Fibroblast of lung (primary cell): Measurements from ENCODE around the gene RBMS1. TPM values are rescaled to one million over a fixed set of nuclear protein-coding genes. Genes with fewer than 3 reads are reported as not detected.
A peak's percentile ranks its signal among the peaks of the same experiment; 100 is the strongest.

ENCODE experiments used
- DNase-seq, 2 donors: peaks; one replicate each; pipeline versions ENCODE4 v3.0.0 to v3.0.0-alpha.2; 2010; ENCODE audit warnings: low read depth in 2 of 2
- H2AFZ ChIP-seq: 2 replicates; pipeline ENCODE4 v1.5.1; 2012; ENCODE audit warnings: low read length, control low read depth, inconsistent platforms
- H3K27ac ChIP-seq: 2 replicates; pipeline ENCODE4 v1.5.1; 2011; ENCODE audit warnings: low read length, control low read depth; ENCODE audit not compliant: insufficient read depth
- H3K27me3 ChIP-seq: 2 replicates; pipeline ENCODE4 v1.5.1; 2011; ENCODE audit warnings: mild to moderate bottlenecking, low read length; ENCODE audit not compliant: control insufficient read depth, insufficient read depth
- H3K36me3 ChIP-seq: 2 replicates; pipeline ENCODE4 v1.5.1; 2011; ENCODE audit warnings: low read length; ENCODE audit not compliant: control insufficient read depth, insufficient read depth
- H3K4me1 ChIP-seq: 2 replicates; pipeline ENCODE4 v1.5.1; 2011; ENCODE audit warnings: low read length; ENCODE audit not compliant: control insufficient read depth, insufficient read depth; ENCODE audit errors: extremely low read depth
- H3K4me2 ChIP-seq: 2 replicates; pipeline ENCODE4 v1.5.1; 2011; ENCODE audit warnings: low read length, control low read depth; ENCODE audit not compliant: insufficient read depth; ENCODE audit errors: extremely low read depth
- H3K4me3 ChIP-seq, 4 experiments: fragments of 200-600 bp in 1 of 4; sonication (generic) in 1 of 4; replicated peaks in 1 of 4; 2 replicates each; pipeline ENCODE4 v1.5.1; 2011 to 2016; ENCODE audit warnings: low read length in 4 of 4, low read depth in 3 of 4, mild to moderate bottlenecking in 3 of 4, control low read depth in 2 of 4, inconsistent platforms in 1 of 4, mixed read lengths in 1 of 4; ENCODE audit not compliant: insufficient read depth in 1 of 4; ENCODE audit errors: control extremely low read depth in 1 of 4
- H3K79me2 ChIP-seq: 2 replicates; pipeline ENCODE4 v1.5.1; 2012; ENCODE audit warnings: mild to moderate bottlenecking, low read length, inconsistent platforms; ENCODE audit not compliant: control insufficient read depth, insufficient read depth
- H3K9ac ChIP-seq: 2 replicates; pipeline ENCODE4 v1.5.1; 2011; ENCODE audit warnings: mild to moderate bottlenecking, low read length, control low read depth; ENCODE audit not compliant: insufficient read depth
- H3K9me3 ChIP-seq: 2 replicates; pipeline ENCODE4 v1.5.1; 2012; ENCODE audit warnings: low read depth, low read length; ENCODE audit not compliant: control insufficient read depth, insufficient read depth
- H4K20me1 ChIP-seq: 2 replicates; pipeline ENCODE4 v1.5.1; 2011; ENCODE audit warnings: low read length; ENCODE audit not compliant: control insufficient read depth, insufficient read depth; ENCODE audit errors: extremely low read depth
- CTCF ChIP-seq, 2 donors: IDR thresholded peaks in 1 of 2; conservative IDR thresholded peaks in 1 of 2; 1 replicate in 1 of 2; 2 replicates in 1 of 2; pipeline ENCODE4 v1.5.1; 2011 to 2012; ENCODE audit warnings: low read length in 2 of 2, control low read depth in 1 of 2, inconsistent platforms in 1 of 2, low read depth in 1 of 2, mild to moderate bottlenecking in 1 of 2
- EZH2 ChIP-seq: IDR thresholded peaks from 2 replicates; pipeline ENCODE4 v1.5.1; 2012; ENCODE audit warnings: low read length, control low read depth, mild to moderate bottlenecking; ENCODE audit errors: missing control alignments
- polyA plus RNA-seq, 2 donors: library from polyadenylated mRNA; depleted of rRNA in 1 of 2; stranded (reverse) in 1 of 2; unstranded in 1 of 2; fragments of >200 nt; gene quantifications; 2 replicates each; pipeline ENCODE4 v1.2.1, GENCODE V29; 2011 to 2012; ENCODE audit warnings: missing spikeins in 1 of 2
- total RNA-seq: library from RNA; depleted of rRNA; stranded (reverse); fragments of >200 nt; gene quantifications from 2 replicates; pipeline ENCODE4 v1.2.1, GENCODE V29; 2014

Gene RBMS1
- total and polyA plus RNA-seq, 2 donors (not counting 1 experiment from before 2014, with no cell fraction given) = 77.3 to 146 TPM

DNA sequence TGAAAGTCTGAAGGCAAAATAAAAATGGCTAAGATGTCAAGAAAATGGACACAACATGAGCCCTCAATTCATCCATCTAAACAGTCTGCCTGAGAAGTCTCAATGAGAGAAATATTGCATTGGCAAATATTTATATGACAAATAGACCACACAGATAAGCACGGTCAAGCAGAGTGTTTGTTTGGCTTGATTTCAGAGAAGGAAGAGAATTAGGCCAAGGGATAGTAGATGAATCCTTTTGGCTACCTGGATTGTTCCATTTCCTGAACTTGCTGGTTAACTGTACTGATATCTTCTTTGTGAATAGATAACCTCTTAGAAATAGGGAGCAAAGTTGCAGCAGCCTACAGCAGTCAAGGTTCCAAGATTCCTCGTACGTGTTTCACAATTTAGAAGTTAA is 129.6 kb downstream of the RBMS1 start:
- no peak for DNase-seq
- Histone ChIP-seq H3K79me2 (peaks cover 86% of the 10 kb centered on the region), H2AFZ (no peak overlapping the region), H3K27me3 (no peaks in the 10 kb centered on the region), H3K4me3 (no peak overlapping the region), H4K20me1 (no peaks in the 10 kb centered on the region), H3K4me2 (no peak overlapping the region), H3K36me3 (peaks cover 2% of the 10 kb centered on the region), H3K27ac (peak overlapping the region; percentile 14), H3K9me3 (no peaks in the 10 kb centered on the region), H3K4me1 (peaks cover 12% of the 10 kb centered on the region), H3K9ac (no peak overlapping the region)
- no peak for TF ChIP-seq CTCF (conservative IDR thresholded peaks at IDR 0.05 in 1 of 2, IDR thresholded peaks at IDR 0.05 in 1 of 2; ENCODE audit: low read depth in 1 of 2, low read length in 2 of 2)
- no peak for TF ChIP-seq EZH2

DNA sequence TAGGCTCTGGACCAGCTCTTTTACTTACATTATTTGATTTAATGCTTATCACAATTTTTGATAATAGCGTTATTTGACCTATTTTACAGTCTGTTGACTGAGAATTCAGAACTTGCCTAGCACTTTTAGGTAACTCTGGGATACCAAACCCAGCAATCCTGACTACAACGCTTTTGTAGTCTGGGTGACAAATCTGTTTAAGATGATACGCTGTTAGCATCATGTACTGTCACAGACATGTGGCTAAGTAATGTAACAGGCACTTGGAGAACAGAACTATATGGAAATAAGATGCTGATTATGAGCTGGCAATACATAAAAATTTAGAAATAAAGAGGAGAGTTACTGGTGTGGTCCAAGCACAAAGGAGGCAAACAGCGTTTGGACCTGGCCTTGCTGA is 130.6 kb downstream of the RBMS1 start:
- Histone ChIP-seq H2AFZ (no peak overlapping the region), H3K9me3 (no peaks in the 10 kb centered on the region), H3K4me3 (no peak overlapping the region), H3K79me2 (peaks cover 81% of the 10 kb centered on the region), H3K9ac (no peak overlapping the region), H3K4me1 (peaks cover 10% of the 10 kb centered on the region), H3K36me3 (peaks cover 2% of the 10 kb centered on the region), H3K4me2 (no peak overlapping the region), H3K27me3 (no peaks in the 10 kb centered on the region), H4K20me1 (no peaks in the 10 kb centered on the region), H3K27ac (no peak overlapping the region)
- DNase-seq = no peak
- TF ChIP-seq EZH2 (no peak), CTCF (conservative IDR thresholded peaks at IDR 0.05 in 1 of 2, IDR thresholded peaks at IDR 0.05 in 1 of 2; ENCODE audit: low read depth in 1 of 2, low read length in 2 of 2) (no peak)

DNA sequence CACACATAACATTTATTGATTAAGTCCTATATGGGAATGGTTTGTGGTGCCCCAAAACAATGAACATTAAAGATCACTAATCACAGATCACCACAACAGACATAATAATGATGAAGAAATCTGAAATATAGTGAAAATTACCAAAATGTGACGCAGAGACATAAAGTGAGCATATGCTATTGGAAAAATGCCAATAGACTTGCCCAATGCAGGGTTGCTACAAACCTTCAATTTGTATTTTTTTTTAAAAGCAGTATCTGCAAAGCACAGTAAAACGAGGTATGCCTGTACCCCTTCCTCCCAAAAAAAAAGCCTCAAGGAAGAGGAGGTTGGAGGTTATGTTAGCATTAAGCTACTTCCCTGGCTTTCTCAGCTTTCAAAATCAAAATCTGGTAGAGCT is 131.1 kb downstream of the RBMS1 start:
- Histone ChIP-seq H4K20me1 (no peaks in the 10 kb centered on the region), H3K4me1 (peaks cover 9% of the 10 kb centered on the region), H3K9ac (no peak overlapping the region), H3K4me3 (no peak overlapping the region), H3K79me2 (peaks cover 83% of the 10 kb centered on the region), H3K27me3 (no peaks in the 10 kb centered on the region), H2AFZ (no peak overlapping the region), H3K27ac (no peak overlapping the region), H3K9me3 (no peaks in the 10 kb centered on the region), H3K36me3 (peaks cover 2% of the 10 kb centered on the region), H3K4me2 (no peak overlapping the region)
- DNase-seq = no peak
- TF ChIP-seq EZH2 (no peak), CTCF (conservative IDR thresholded peaks at IDR 0.05 in 1 of 2, IDR thresholded peaks at IDR 0.05 in 1 of 2; ENCODE audit: low read depth in 1 of 2, low read length in 2 of 2) (no peak)
